Activated CD4-positive, CD25-positive, alpha-beta regulatory T cell treated with anti-CD3 and anti-CD28 coated beads, Interleukin-2, amount 50 U/mL, for 24 hours (primary cell): Measurements from ENCODE around the gene GLRA2.

Source experiments
- ATAC-seq, 2 donors: fragments of 150-1000 bp; cut with Tn5 transposase; one replicate each; pipeline ENCODE4 v1.10.0; 2021; ENCODE audit warnings: mild to moderate bottlenecking in 1 of 2, moderate library complexity in 1 of 2

GLRA2 gene

DNA sequence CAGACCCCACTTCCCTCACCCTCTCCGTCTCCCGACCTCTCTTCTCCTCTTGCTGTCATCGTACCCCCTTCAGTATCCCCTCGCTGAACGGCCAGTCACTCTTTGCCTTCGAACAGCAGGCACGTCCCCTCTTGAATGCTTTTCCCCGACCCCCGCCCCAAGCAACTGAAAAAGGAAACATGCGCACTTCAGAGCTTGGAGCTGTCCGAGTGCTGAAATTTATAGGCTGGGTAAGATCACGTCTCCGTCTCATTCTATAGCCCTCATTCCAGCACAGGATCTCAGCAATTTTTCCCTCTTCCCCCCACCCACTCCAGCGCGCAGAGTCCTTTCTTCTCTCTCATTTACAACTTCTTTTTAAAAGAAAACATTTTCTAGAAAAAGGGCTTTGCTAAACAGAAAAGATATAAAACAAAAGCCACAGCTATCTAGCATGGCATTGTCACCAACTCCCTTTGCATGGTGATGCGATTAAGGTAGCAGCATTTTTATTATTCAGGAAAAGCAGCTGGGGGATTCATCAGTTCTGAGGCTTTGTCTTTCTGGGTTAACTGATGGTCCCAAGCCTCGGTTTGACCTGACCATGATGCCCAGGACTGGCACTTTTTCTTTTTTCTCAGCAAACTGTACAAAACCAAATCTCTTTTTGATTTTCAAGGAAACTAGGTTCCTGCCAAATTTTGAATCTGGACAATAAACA lies at the start of gene GLRA2:
Gene GLRA2 (plus strand): TSS at position 247 of the 700 bp plus-strand sequence. CDS start 522 bp downstream, outside the sequence.
- no peak for ATAC-seq

DNA sequence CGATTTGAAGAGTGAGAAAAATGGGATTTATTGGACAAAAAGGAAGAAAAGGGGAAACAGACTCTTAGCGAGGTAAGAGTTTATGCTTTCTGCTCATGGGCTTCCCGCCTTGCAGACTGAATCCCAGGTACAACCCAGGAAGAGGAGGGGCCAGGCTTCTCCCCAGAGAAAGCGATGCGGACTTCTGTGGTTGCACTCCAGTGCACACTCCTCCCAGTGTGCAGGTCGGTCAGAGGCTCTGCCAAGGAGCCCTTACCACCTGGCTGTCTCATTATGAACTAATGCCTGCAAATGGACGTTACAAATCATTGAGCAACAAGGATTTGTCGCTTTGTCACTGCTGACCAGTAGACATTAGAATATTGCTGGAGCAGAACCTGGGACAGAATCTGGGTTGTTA lies 39.9 kb upstream of the GLRA2 start:
- ATAC-seq = no peak

DNA sequence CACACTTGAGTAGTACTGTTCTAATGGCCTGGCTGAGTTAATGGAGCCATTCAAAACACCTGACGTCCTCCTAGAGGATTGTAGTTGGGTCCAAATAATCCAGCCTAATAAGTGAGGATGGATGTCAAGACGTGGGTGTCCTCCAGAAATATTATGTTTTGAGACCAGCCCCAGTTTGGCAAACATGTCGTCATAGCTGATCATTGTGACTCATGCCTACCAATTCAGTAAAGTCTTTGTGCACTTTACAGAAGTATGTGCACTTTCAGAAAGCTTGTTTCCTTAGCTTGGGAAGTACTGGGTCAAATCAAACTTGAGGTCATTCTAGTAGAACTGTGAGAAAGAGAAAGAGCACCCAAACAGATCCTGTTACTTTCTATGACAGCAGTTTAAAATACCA lies 37.6 kb upstream of the GLRA2 start:
- ATAC-seq = no peak

DNA sequence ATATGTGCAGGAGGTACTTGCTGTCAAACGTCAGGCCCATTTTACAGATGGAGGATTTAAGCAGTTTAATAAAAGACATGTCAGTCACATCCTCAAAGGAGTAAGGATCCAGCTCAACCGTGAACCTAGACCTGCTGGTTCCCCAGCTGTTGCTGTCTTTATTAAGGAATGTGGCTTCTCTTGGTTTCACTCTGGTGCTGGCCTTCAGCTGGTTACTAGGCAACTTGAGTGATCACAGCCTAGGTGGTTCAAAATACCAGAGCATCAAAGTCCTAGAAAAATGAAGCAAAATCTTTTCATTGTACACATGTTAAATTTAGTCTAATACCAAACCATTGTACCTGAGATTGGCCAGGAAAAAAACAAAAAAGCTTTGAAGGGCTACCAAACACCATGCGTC lies 32.7 kb upstream of the GLRA2 start:
- ATAC-seq = no peak

DNA sequence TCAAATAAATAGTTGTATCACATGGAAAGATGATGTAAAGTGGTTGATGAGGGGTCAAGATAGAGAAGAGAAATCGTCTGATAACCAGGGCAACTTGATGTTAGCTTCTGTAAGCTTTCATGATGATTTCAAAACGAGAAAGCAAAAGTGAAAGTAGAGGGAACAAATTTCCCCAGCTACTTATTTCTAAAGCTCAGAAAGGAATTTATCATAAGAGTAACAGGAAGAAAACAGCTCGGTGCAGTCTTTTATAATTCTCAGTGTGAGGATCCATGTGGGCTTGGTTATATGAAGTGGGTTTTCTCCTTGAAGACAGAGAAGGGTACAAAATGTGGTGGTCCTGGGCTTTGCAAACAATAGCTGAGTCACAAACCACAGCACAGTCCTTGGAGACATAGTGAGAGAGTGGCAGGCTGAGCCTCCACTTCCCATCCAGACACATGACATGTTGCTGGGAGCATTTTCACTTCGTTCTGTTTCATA lies 32.1 kb upstream of the GLRA2 start:
- ATAC-seq = peak; percentile 55 to 68

DNA sequence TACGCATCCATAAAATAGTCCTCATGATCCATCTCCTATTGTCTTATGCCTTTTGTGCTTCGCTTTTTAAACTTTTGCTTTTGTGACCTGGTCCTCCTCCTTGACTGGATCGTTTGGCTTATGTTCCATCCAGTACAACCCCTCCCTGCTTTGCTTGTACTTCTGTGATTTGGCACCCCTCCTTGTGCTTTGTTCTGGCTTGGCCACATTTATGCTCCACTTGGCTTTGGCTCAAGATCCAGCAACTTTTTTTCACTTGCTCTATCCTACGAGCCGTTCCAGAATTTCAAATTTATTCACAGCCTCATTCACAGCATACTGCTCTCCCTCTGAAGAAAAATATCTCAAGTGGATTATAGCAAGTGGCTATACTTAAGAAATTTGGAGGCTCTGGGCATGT lies 28.0 kb upstream of the GLRA2 start:
- ATAC-seq = no peak

DNA sequence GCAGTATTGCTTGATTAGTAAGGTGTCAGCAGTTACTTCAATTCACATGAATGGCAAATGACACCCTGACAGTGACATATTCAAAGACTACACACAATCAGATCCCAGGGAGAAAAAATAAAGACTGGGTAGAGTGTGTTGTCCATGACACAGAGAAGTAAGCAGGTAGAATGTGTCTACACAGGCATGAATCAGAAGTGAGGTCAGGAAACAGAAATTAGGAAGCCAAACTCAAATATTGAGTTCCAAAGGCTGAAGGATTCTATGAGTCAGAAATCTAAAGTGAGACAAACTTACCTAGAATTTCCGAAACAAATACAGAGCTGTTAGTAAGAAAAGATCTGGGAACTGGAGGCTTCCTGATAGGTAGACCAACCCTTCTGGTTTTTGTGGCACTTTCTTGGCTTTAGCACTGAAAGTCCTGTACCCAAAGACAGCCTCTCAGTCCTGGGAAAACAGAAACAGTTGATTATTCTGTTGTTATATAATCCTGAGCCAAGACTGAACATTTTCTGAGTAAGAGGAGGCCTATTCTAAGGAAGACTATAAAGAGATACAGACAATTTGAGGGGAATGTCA lies 24.3 kb upstream of the GLRA2 start:
- no peak for ATAC-seq

DNA sequence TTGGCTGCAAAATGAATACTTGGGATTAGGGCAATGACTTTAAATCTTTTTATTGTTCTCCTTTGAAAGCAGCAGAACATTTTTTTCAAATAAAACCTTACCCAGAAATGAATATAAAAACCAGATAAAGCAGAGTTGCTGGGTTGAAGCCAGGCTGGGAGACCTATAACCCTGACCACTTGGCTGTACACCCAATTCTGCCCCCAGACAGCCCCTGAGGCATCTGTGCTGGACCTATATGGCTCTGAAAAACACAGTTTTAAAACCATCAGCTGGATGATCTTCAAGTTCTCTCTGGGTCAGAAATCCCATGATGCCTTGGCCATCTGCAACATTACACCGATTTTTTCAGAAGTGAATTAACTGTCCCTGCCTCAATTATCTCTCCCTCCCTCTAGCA lies 23.7 kb upstream of the GLRA2 start:
- no peak for ATAC-seq

DNA sequence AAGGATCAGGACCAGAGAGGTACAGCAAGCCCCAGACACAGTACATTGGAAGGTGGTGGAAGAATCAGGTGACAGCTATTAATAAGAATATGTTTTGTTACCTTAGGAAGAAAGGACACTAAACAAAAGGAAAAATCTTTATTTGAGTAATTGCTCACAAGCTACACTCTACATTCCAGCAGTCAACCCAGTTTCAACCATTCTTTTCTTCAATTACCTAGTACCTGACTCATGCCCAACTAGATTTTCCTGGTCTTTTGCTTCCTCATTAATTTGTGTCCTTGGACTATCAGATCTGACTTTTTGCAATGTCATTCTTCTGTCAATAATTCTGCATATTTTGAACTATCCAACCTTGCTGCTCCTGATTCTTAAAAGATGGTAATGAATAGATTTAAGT lies 22.5 kb upstream of the GLRA2 start:
- ATAC-seq = no peak

DNA sequence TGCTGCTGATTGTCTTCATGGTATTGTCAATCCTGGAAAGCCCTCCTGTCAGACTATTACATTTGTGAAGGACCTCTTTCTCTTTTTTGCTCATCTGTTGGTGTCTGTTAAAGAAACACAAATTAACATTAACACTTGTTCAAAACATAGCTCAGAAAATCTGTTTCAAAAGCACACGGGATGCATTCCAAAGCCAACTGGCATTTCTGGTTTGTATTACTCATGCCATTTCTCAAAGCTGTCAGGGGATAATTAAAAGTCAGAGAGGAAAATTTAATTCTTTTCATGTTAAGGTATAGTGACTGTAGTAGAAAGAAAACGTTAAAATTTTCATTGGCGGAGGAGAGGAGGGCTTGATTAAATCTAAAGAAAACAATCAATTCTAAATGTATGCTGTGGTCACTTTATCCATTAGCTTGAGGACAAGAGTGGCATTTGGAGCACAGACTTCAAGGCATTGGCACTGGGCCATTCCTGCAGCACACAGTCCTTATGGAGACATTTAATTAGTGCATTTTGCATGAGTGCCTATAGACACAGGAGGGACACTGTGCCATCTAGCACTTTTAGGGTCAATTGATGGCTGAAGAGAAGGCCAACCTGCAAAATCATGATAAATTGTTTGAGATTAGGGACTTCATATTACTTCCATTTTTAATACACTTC lies 21.2 kb upstream of the GLRA2 start:
- ATAC-seq = no peak

DNA sequence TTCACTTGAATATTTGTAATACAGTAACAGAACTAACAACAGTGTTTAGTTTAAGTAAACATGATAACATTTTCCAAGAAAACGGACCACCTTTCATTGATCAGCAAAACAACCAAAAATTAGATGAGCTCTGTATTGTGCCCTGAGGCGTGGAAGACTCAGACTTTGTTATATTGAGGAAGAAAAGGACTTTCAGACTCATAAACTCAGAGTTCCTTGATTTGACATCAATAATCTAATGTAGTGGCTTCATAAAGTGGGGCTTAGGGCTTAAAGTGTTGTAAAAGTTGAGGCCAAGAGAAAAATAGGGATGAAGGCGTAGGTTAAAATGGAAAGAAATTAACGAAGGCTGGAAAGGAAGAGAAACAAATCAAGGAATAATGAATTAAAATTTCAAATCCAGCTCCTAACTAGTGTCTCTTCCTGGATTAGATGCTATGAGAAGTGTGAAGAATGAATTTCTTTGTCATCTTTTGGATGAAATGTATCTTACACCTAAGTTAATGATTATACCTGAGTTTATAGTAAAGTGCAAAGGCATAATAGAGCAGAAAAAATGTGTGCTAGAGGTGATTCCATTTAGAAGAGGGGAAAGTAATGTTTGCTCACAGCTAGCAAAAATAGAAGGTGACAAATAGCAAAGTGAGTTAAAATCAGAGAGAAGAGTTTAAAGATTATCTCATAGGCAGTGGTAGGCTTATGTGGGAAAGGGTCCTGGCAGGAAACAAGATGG lies 19.8 kb upstream of the GLRA2 start:
- no peak for ATAC-seq

DNA sequence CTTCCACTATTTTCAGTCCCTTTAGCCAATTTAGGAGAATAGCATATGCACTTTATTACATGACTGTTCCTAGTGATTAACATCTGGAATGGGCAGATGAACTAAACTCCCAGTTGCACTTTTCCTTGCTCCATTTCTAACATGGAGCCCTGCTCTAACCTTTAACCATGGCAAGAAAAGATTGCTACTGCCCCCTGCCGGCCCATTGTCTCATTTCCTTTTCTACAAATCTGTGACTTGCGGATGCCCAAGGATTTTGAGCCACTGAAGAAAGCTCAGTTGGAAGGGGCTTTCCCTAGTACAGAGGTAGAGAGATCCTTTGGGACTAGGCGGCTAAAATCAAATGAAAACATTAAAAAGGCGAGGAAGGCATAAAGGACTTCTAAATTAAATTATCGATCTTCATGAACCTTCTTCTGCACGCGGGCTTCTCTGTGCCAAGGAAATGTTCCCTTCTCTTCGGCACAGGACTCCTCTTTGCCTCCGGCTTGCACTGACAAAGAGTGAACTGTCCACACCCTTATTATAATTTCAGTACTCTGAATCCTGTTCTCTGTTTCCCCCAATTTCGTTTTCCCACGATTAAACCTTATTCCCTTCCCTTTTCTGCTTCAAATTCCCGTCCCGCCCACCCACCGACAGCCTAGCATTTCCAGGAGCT lies 577 bp upstream of the GLRA2 start:
- no peak for ATAC-seq

DNA sequence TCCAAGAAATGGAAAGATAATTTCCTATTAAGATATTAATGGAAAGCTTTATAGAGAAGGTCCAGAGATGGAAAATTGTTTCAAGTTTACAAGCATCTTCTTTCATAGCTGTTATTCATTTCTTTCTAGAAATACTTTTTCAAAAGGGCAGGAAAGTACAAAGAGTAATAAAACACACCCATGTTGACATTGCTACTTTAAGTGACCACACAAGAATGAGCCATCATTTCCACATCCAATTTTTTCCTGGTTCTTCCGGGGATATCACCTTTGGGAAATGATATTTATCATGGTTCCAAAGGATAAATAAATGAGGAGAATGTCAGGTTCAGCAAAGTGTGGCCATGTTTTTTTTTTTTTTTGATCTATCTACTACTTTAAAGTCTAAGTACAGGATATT lies 4.5 kb downstream of the GLRA2 start:
- no peak for ATAC-seq

DNA sequence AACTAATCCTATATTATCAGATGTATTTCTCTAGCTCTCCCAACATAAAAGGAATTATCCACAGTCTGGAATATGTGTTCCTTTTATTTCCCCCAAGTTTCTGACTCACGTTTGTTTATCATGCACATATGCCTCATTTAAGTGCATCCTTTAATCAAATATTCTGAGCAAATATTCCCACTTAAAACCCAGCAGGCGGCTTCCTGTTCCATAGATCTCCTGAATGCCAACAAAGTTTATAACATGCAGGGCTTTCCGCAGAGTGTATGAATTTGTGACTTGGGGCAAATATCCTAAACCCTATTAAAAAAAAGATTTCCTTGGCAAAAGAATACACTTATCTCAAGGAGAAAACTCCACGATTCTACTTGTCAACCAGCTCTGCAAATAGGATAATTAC lies 16.9 kb downstream of the GLRA2 start:
- no peak for ATAC-seq

DNA sequence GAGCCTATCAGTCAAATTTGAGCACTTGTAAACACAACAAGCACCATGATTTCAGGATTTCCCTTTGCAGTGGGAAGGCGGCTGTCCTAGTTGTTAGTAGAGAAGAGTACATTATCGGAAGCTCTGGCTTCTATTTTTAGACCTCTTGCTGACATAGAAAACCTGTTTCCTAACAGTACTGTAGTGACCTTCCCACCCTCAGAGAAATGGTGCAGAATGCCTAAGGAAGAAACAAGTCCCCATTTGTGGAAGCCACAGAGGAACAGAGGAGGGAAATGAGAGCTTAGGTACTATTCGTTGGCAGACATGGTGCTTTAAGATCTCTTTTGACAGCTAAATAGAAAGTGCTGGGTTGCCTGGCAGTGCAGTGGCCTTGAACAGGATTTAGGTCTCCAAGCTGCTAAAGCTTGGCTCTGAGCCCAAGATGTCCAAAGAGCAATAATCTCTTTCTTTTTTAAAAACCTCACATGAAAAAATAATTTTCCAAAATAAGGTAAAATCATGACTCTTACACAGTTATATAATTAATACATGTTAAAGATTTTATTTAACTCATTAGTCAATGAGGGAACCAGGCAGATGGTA lies 24.9 kb downstream of the GLRA2 start:
- ATAC-seq = no peak

DNA sequence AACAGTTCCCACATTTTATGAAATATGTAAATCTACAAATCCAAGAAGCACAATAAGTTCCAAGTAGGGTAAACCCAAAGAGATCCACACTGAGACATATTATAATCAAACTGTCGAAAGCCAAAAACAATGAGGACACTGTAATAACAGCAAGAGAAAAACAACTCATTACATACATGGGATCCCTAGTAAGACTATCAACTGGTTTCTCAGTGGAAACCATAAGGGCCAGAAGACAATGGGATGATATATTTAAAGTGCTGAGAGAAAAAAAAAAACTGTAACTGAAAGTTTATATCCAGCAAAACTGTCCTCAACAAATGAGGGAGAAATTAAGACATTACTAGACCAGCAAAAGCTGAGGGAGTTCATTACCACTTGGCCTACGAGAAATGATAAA lies 34.7 kb downstream of the GLRA2 start:
- ATAC-seq = no peak

DNA sequence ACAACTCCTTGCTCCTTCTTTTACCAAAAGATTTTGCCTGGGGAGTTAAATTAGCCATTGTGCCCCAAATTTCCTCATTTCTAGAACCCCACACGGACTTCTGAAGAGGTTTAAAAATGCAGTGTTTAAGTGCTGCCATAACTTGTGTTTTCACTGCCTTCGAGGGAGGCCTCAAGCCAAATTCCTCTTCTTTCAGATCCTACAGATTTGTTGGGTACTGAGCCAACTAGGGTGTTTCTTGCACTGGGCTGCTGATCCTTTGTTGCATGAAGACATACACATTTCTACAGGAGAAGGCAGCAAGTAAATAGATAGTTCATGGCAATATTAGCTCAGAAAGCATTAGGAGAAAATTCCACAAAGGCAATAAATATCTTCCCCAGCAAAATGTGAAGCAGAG lies 43.8 kb downstream of the GLRA2 start:
- no peak for ATAC-seq

DNA sequence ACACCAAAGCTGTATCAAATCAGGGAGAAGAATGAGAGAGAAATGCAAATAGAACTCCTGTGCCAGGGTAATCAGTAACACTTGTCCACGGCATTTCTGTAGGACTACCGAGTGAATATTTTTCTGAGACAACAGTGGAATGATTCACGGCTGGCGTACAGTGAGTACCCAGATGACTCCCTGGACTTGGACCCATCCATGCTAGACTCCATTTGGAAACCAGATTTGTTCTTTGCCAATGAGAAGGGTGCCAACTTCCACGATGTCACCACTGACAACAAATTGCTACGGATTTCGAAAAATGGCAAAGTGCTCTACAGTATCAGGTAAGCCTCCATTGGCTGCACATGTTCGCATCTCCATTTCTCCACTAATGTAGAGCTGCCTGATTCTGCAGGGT lies 51.7 kb downstream of the GLRA2 start:
- ATAC-seq = no peak

DNA sequence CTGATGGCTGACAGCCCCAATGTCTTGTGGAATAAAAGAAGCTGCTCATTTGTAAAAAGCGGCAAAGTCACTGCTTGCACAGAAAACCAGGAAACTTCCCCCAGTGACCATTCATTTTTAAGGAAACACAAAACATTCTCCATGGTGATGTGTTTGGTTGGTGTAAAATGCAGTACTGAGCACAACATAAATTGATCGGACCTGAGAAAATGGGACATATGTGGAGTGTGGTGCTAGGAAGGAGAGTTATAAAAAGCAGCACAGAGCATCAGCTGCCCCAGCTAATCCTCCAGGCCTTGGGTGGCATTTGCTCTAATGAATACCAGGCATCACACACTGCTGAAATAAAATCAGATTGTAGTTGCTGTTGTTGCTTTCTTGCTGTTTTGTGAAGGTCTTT lies 55.2 kb downstream of the GLRA2 start:
- no peak for ATAC-seq

DNA sequence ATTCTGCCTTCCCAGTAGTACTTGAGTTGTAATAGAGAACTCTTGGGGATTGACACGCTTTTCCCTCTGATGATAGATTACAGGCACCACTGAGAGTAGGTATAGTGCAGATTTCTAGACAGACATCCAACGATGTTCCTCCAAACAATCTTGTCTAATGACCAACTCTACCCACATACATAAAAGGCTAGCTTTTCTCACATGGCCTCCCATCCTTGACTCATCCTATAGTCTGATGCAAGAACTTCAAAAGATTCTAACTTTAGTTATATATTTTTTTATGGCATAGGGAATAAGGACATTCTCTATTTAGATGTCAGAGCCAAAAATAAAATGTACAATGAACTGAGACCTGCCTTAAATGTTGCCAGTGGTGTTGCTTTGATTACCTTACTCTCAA lies 60.9 kb downstream of the GLRA2 start:
- ATAC-seq = no peak

DNA sequence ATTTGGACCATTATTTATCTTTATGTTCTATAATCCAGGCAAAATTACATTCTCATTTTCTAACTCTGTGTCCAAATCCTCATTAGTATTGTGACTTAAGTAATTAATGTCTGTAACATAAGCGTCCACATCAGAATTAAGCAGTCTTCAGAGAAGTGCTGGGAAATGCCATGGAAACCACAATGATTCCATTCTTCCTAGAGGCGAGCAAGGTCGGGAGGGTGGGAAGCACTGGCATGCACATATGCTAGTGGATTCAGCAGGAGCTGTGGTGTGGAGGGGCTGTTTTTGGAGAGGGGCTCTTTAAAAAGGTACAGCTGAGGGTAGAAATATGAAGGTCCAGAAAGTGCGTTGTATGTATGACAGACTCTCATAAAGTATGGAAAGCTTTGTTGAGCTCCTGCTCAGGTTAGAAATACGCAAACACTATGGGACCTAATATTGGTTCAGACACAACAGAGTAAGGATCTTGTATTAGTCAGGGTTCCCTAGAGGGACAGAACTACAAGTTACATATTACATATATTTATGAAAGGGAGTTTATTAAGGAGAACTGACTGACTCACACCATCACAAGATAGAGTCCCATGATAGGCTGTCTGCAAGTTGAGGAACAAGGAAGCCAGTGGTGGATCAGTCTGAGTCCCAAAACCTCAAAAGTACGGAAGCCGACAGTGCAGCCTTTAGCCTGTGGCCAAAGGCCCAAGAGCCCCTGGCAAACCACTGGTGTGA lies 61.5 kb downstream of the GLRA2 start:
- no peak for ATAC-seq

DNA sequence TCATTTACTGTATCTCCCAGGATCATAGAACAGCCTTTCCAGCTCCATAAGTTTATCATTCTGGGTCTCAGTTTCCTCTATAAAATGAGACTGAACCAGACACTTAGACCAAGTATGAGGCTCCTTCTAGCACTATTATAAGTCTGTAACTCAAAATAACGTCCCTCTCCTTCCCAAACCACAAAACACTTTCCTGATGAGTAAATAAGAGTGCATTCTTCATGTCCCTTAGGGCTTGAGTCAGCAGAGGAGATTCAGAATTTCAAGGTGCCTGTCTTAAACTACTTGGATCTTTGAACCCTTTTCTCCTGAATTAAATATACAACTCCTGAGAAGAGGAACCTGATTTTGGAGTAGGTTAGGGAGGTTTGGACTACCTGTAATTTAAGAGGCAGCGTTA lies 62.6 kb downstream of the GLRA2 start:
- ATAC-seq = no peak
